Neuronal stem cell (in vitro differentiated cells): Measurements from ENCODE around the gene MAPK14.

ENCODE experiments used
- DNase-seq: peaks from one replicate; pipeline ENCODE4 v3.0.0-alpha.2; 2013; ENCODE audit warnings: low spot score
- H2AFZ ChIP-seq: one replicate; pipeline ENCODE4 v1.6.1; 2013; ENCODE audit warnings: mild to moderate bottlenecking, low read length, inconsistent platforms
- H2AK5ac ChIP-seq: 2 replicates; pipeline ENCODE4 v1.6.1; 2013; ENCODE audit warnings: low read depth, mild to moderate bottlenecking, inconsistent platforms, low read length, moderate library complexity, mixed read lengths
- H2BK120ac ChIP-seq: 2 replicates; pipeline ENCODE4 v1.6.1; 2013; ENCODE audit warnings: low read depth, mild to moderate bottlenecking, inconsistent platforms, low read length, moderate library complexity, mixed read lengths
- H2BK12ac ChIP-seq: one replicate; pipeline ENCODE4 v1.6.1; 2013; ENCODE audit warnings: low read length, inconsistent platforms
- H2BK15ac ChIP-seq: 2 replicates; pipeline ENCODE4 v1.6.1; 2013; ENCODE audit warnings: mild to moderate bottlenecking, low read length, inconsistent platforms, mixed read lengths
- H2BK5ac ChIP-seq: one replicate; pipeline ENCODE4 v1.6.1; 2013; ENCODE audit warnings: inconsistent platforms, mild to moderate bottlenecking, low read length, moderate library complexity
- H3K14ac ChIP-seq: one replicate; pipeline ENCODE4 v1.6.1; 2013; ENCODE audit warnings: low read length, inconsistent platforms
- H3K18ac ChIP-seq: 2 replicates; pipeline ENCODE4 v1.6.1; 2013; ENCODE audit warnings: low read length, inconsistent platforms
- H3K23ac ChIP-seq: 2 replicates; pipeline ENCODE4 v1.6.1; 2013; ENCODE audit warnings: low read depth, mild to moderate bottlenecking, mixed read lengths, low read length, inconsistent platforms; ENCODE audit not compliant: poor library complexity
- H3K27ac ChIP-seq: replicated peaks from 3 replicates; pipeline ENCODE4 v1.5.1; 2013; ENCODE audit warnings: low read length, inconsistent platforms
- H3K27me3 ChIP-seq, 3 experiments: 2 replicates each; pipeline ENCODE4 v1.6.1; 2013; ENCODE audit warnings: low read length in 3 of 3, mild to moderate bottlenecking in 2 of 3, inconsistent platforms in 1 of 3, low read depth in 1 of 3, mixed read lengths in 1 of 3, moderate library complexity in 1 of 3; ENCODE audit not compliant: control insufficient read depth in 3 of 3, insufficient read depth in 3 of 3
- H3K36me3 ChIP-seq, 2 donors: replicated peaks in 1 of 2; 2 replicates each; pipeline ENCODE4 v1.6.1; 2013; ENCODE audit warnings: low read length in 2 of 2; ENCODE audit not compliant: control insufficient read depth in 2 of 2, insufficient read depth in 2 of 2
- H3K4ac ChIP-seq: 2 replicates; pipeline ENCODE4 v1.6.1; 2013; ENCODE audit warnings: inconsistent platforms, mild to moderate bottlenecking, low read length, moderate library complexity
- H3K4me1 ChIP-seq, 2 donors: 1 replicate in 1 of 2; 2 replicates in 1 of 2; pipeline ENCODE4 v1.6.1; 2013; ENCODE audit warnings: low read length in 2 of 2, low read depth in 1 of 2; ENCODE audit not compliant: control insufficient read depth in 2 of 2, insufficient read depth in 1 of 2
- H3K4me2 ChIP-seq: one replicate; pipeline ENCODE4 v1.6.1; 2013; ENCODE audit warnings: mild to moderate bottlenecking, low read length, inconsistent platforms; ENCODE audit not compliant: insufficient read depth, poor library complexity, severe bottlenecking
- H3K4me3 ChIP-seq, 2 donors: 2 replicates each; pipeline ENCODE4 v1.5.1; 2013; ENCODE audit warnings: low read length in 2 of 2, mild to moderate bottlenecking in 2 of 2, inconsistent platforms in 1 of 2, moderate library complexity in 1 of 2
- H3K79me1 ChIP-seq: one replicate; pipeline ENCODE4 v1.6.1; 2013; ENCODE audit warnings: low read depth, mild to moderate bottlenecking, inconsistent platforms, low read length, moderate library complexity
- H3K9ac ChIP-seq: one replicate; pipeline ENCODE4 v1.6.1; 2013; ENCODE audit warnings: mild to moderate bottlenecking, low read depth, low read length, inconsistent platforms; ENCODE audit not compliant: poor library complexity
- H3K9me3 ChIP-seq, 2 donors: replicated peaks in 1 of 2; 2 replicates each; pipeline versions ENCODE3 to v1.6.1; 2013; ENCODE audit warnings: low read length in 2 of 2, mild to moderate bottlenecking in 2 of 2, inconsistent platforms in 1 of 2, low read depth in 1 of 2, mixed read lengths in 1 of 2, moderate library complexity in 1 of 2; ENCODE audit not compliant: control insufficient read depth in 2 of 2, insufficient read depth in 1 of 2
- H4K8ac ChIP-seq: one replicate; pipeline ENCODE4 v1.6.1; 2013; ENCODE audit warnings: low read depth, mild to moderate bottlenecking, inconsistent platforms, low read length, moderate library complexity
- H4K91ac ChIP-seq: one replicate; pipeline ENCODE4 v1.6.1; 2013; ENCODE audit warnings: low read length, low read depth, mild to moderate bottlenecking, inconsistent platforms; ENCODE audit not compliant: poor library complexity
- WGBS, 2 donors: extraction: QIAGEN DNeasy Blood & Tissue Kit; methylation state at CpG; one replicate each; pipeline ENCODE4 v1.1.7; 2013; ENCODE audit warnings: missing lambda C conversion rate in 2 of 2, mixed read lengths in 1 of 2; ENCODE audit not compliant: insufficient read length in 2 of 2, insufficient replicate concordance in 1 of 2; ENCODE audit errors: extremely low coverage in 2 of 2; 5-methylcytosine and 5-hydroxymethylcytosine counted together

MAPK14 gene

DNA sequence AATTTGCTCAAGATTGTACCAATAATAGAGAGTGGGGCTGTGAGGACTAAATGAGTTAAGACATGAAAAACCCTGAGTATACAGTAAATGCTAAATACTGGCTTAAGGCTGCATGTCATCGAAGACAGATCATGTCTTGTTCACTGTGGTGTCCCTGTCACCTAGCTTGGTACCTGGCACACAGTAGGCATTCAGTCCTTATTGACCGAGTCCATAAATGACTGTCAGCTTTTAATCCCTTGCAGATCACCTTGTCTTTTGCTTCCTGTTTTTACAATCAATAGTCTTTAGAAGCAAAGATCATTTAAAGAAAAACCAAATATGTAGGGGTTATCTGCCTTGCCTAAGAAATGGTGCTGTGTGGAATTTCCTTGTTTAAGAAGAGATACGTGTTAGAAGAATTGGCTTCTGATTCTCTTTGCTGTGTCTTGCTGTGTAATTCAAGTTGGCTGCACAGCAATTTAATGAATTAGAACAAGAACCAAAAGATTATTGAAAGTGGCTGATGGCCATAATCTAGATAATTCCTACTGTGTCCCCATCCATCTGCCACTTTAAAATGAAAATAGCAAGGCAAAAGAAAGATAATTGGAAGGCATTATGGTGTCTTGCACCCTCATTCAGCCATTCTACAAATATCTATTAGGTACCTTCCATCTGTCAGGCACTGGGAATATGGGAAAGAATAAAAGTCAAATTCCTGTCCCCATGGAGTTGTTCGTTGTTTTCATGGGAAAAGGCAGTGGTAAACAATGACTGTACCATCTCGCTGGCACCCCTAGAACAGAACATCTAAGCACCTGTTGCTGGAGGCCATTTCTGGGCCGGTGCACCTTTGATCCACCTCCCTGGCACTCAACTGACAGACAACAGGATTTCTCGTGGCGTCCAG is 90.3 kb downstream of the MAPK14 start:
- H3K4me1 ChIP-seq: peaks cover 0 to 3% of the 10 kb centered on the region in 2 donors
- no peaks in the 10 kb centered on the region for H3K27me3 ChIP-seq
- DNase-seq: no peak
- no peak overlapping the region for H3K27ac ChIP-seq
- H2AFZ ChIP-seq: no peak overlapping the region
- H4K91ac ChIP-seq: no peak overlapping the region
- H3K9ac ChIP-seq: no peak overlapping the region
- no peak overlapping the region for H2BK120ac ChIP-seq
- no peak overlapping the region for H3K4me3 ChIP-seq
- no peak overlapping the region for H2BK15ac ChIP-seq
- H3K4me2 ChIP-seq: no peak overlapping the region
- H2BK5ac ChIP-seq: no peak overlapping the region
- no peaks in the 10 kb centered on the region for H3K79me1 ChIP-seq
- no peaks in the 10 kb centered on the region for H3K9me3 ChIP-seq
- no peak overlapping the region for H2AK5ac ChIP-seq
- peak overlapping the region; percentile 1 for H3K14ac ChIP-seq
- H3K23ac ChIP-seq: no peak overlapping the region
- H3K36me3 ChIP-seq: peaks cover 0 to 2% of the 10 kb centered on the region in 2 donors
- H3K4ac ChIP-seq: no peak overlapping the region
- no peak overlapping the region for H4K8ac ChIP-seq
- H2BK12ac ChIP-seq: no peak overlapping the region
- H3K18ac ChIP-seq: no peak overlapping the region
- no CpG with 5 or more reads among the region's 8 CpGs for WGBS, 2 donors

DNA sequence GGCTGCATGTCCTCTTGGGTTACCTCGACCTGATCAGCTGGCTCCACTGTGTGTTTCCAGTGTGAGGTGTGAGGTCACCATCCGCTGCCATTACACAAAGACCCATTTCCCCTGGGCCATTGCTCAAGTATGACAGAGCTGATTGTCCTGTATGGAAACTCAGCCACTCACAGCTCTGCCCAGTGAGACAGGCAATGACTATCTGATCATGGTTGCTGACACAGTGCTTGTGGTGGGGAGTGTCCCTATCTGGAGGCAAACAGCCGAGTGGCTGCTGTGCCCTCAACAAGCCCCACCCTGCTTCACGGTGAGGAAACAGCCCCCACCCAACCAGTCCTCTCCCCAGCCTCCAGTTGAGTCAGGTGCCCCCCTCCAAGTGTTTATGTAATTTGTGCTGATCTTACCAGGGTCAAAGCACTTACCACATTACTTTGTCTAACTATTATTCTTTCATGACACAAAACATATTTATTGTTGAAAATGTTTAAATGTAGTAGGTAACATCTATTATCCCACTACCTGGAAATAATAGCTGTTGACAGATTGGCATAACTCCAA is 91.0 kb downstream of the MAPK14 start:
- H2BK5ac ChIP-seq: no peak overlapping the region
- no peak overlapping the region for H3K23ac ChIP-seq
- no peak overlapping the region for H3K4me3 ChIP-seq
- no peak overlapping the region for H3K9ac ChIP-seq
- WGBS, 2 donors: no CpG with 5 or more reads among the region's 4 CpGs
- H3K27me3 ChIP-seq: no peaks in the 10 kb centered on the region
- DNase-seq: no peak
- H3K4me2 ChIP-seq: no peak overlapping the region
- no peak overlapping the region for H4K8ac ChIP-seq
- H3K4ac ChIP-seq: no peak overlapping the region
- no peak overlapping the region for H4K91ac ChIP-seq
- H2AFZ ChIP-seq: no peak overlapping the region
- no peak overlapping the region for H2BK120ac ChIP-seq
- peak overlapping the region; percentile 1 for H3K14ac ChIP-seq
- H2BK15ac ChIP-seq: no peak overlapping the region
- H2BK12ac ChIP-seq: no peak overlapping the region
- H3K4me1 ChIP-seq: peaks cover 0 to 3% of the 10 kb centered on the region in 2 donors
- no peak overlapping the region for H3K18ac ChIP-seq
- H3K9me3 ChIP-seq: no peaks in the 10 kb centered on the region
- peaks cover 0 to 2% of the 10 kb centered on the region in 2 donors for H3K36me3 ChIP-seq
- H3K79me1 ChIP-seq: no peaks in the 10 kb centered on the region
- H3K27ac ChIP-seq: no peak overlapping the region
- no peak overlapping the region for H2AK5ac ChIP-seq

DNA sequence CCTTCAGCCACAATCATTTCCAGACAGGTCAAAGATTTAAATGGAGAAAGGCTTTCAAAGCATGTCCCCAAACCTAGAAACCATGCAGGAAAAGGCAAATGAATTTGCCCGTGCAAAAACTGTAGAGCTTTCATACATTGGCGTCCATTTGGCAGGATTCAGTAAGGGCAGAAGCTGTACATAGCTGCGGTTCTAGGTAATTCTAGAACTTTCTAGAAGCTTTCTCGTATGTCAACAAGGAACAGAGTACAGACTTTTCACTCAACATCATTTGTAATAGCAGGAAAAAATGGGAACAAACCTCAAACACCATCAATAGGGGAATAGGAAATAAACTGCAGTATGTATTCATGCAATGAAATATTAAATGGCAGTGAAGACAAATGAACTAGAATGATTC is 91.6 kb downstream of the MAPK14 start:
- Histone ChIP-seq H3K4me1 (peaks cover 0 to 3% of the 10 kb centered on the region in 2 donors), H3K27ac (no peak overlapping the region), H3K9ac (no peak overlapping the region)

DNA sequence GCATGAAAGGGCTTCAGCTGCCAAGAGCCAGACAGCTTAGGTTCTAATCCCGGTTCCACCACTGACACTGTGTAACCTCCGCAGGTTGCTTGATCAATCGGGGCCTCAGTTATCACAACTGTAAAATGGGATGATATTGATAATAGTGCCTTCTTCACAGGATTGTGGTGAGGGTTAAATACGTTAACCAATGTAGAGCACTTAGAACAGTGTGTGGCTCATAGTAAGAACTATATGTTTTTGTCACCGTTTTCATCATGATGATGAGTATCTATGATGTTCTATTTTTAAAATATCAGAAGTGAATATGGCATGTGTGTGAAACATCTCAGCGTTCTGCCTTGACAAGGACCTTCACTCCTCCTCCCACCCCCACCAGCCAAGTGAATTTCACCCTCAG is 92.4 kb downstream of the MAPK14 start:
- H2BK15ac ChIP-seq: no peak overlapping the region
- H3K14ac ChIP-seq: no peak overlapping the region
- no peak overlapping the region for H2BK120ac ChIP-seq
- no peak overlapping the region for H3K4ac ChIP-seq
- whole genome bisulfite sequencing, 2 donors: no CpG with 5 or more reads among the region's 6 CpGs
- peaks cover 0 to 3% of the 10 kb centered on the region in 2 donors for H3K4me1 ChIP-seq
- H3K23ac ChIP-seq: no peak overlapping the region
- no peak overlapping the region for H3K18ac ChIP-seq
- H3K4me2 ChIP-seq: no peak overlapping the region
- no peak overlapping the region for H3K9ac ChIP-seq
- no peak overlapping the region for H4K91ac ChIP-seq
- H3K9me3 ChIP-seq: no peaks in the 10 kb centered on the region
- DNase-seq: no peak
- H2BK12ac ChIP-seq: no peak overlapping the region
- no peak overlapping the region for H3K27ac ChIP-seq
- no peak overlapping the region for H3K4me3 ChIP-seq
- no peaks in the 10 kb centered on the region for H3K79me1 ChIP-seq
- no peak overlapping the region for H2AFZ ChIP-seq
- H3K27me3 ChIP-seq: no peaks in the 10 kb centered on the region
- H2BK5ac ChIP-seq: no peak overlapping the region
- peaks cover 0 to 2% of the 10 kb centered on the region in 2 donors for H3K36me3 ChIP-seq
- H2AK5ac ChIP-seq: no peak overlapping the region
- no peak overlapping the region for H4K8ac ChIP-seq

More for the DNA sequence above, 91.6 kb downstream of the MAPK14 start:
- no peak overlapping the region for H2BK5ac ChIP-seq
- no peak overlapping the region for H3K23ac ChIP-seq
- no CpG with 5 or more reads among the region's 4 CpGs for WGBS, 2 donors
- DNase-seq: no peak
- H3K79me1 ChIP-seq: no peaks in the 10 kb centered on the region
- H3K36me3 ChIP-seq: peaks cover 0 to 2% of the 10 kb centered on the region in 2 donors
- no peak overlapping the region for H3K4me3 ChIP-seq
- no peak overlapping the region for H4K91ac ChIP-seq
- H2AK5ac ChIP-seq: no peak overlapping the region
- H2BK120ac ChIP-seq: no peak overlapping the region
- no peak overlapping the region for H4K8ac ChIP-seq
- H3K4me2 ChIP-seq: no peak overlapping the region
- H3K9me3 ChIP-seq: no peaks in the 10 kb centered on the region
- no peak overlapping the region for H2BK12ac ChIP-seq
- no peaks in the 10 kb centered on the region for H3K27me3 ChIP-seq
- H2AFZ ChIP-seq: no peak overlapping the region
- no peak overlapping the region for H3K14ac ChIP-seq
- H3K4ac ChIP-seq: no peak overlapping the region
- H2BK15ac ChIP-seq: no peak overlapping the region
- H3K18ac ChIP-seq: no peak overlapping the region
